Endothelial cell of umbilical vein (primary cell): Measurements from ENCODE around the gene AKAP8. TPM values are rescaled to one million over a fixed set of nuclear protein-coding genes. Genes with fewer than 3 reads are reported as not detected.

Source experiments
- BruUV-seq: library from RNA; stranded (reverse); fragments of 400-500 nt; replicated peaks from 2 replicates; lab custom pipeline; 2021; lab: Mats Ljungman, UMichigan
- CTCF ChIA-PET: fragments of 300-600, 350-600 bp; sonication (Branson Sonifier 250); formaldehyde crosslinking; loops from one replicate; lab custom pipeline; 2021; ENCODE audit warnings: antibody characterized with exemption, inconsistent platforms; lab: Charles Lee
- POLR2A ChIA-PET: fragments of 300-600, 350-600 bp; sonication (Branson Sonifier 250); formaldehyde crosslinking; loops from one replicate; lab custom pipeline; 2021; ENCODE audit warnings: antibody characterized with exemption, inconsistent platforms; lab: Charles Lee
- DNase-seq: peaks from one replicate; pipeline ENCODE4 v3.0.0-alpha.2; 2011; ENCODE audit warnings: low read depth, low spot score
- FAIRE-seq: peaks from 2 replicates; lab custom pipeline; 2011; peaks lifted over from hg19 to GRCh38; lab: Jason Lieb, UNC
- H2AFZ ChIP-seq: 2 replicates; pipeline ENCODE4 v1.6.0; 2012; ENCODE audit warnings: low read depth, low read length, control low read depth, inconsistent platforms
- H3K27ac ChIP-seq: 2 replicates; pipeline ENCODE4 v1.5.1; 2011; ENCODE audit warnings: low read depth, mild to moderate bottlenecking, control low read depth, low read length, moderate library complexity; ENCODE audit not compliant: insufficient read depth
- H3K27me3 ChIP-seq, 2 experiments: 2 replicates each; pipeline versions ENCODE4 v1.6.0 to v1.6.1; 2011; ENCODE audit warnings: low read length in 2 of 2, mixed read lengths in 1 of 2; ENCODE audit not compliant: control insufficient read depth in 2 of 2, insufficient read depth in 2 of 2
- H3K36me3 ChIP-seq, 2 experiments: 2 replicates in 1 of 2; 3 replicates in 1 of 2; pipeline ENCODE4 v1.5.1; 2011; ENCODE audit warnings: low read length in 2 of 2, mild to moderate bottlenecking in 1 of 2, moderate library complexity in 1 of 2; ENCODE audit not compliant: control insufficient read depth in 2 of 2, insufficient read depth in 2 of 2; ENCODE audit errors: extremely low read depth in 1 of 2
- H3K4me1 ChIP-seq: 3 replicates; pipeline ENCODE4 v1.5.1; 2011; ENCODE audit warnings: mild to moderate bottlenecking, low read length; ENCODE audit not compliant: control insufficient read depth, insufficient read depth; ENCODE audit errors: extremely low read depth
- H3K4me2 ChIP-seq: 2 replicates; pipeline ENCODE4 v1.6.1; 2011; ENCODE audit warnings: low read length, control low read depth, mixed read lengths; ENCODE audit not compliant: insufficient read depth
- H3K4me3 ChIP-seq, 3 experiments: fragments of 200-600 bp in 1 of 3; sonication (generic), shearing (Covaris generic) in 1 of 3; replicated peaks in 1 of 3; 2 replicates each; pipeline ENCODE4 v1.5.1; 2011 to 2016; ENCODE audit warnings: control low read depth in 3 of 3, low read length in 3 of 3, mild to moderate bottlenecking in 2 of 3, inconsistent platforms in 1 of 3, low read depth in 1 of 3, moderate library complexity in 1 of 3; ENCODE audit not compliant: insufficient read depth in 1 of 3
- H3K79me2 ChIP-seq: 2 replicates; pipeline ENCODE4 v1.6.0; 2012; ENCODE audit warnings: low read length, inconsistent platforms; ENCODE audit not compliant: control insufficient read depth, insufficient read depth
- H3K9ac ChIP-seq: replicated peaks from 2 replicates; pipeline ENCODE3; 2011; ENCODE audit warnings: low read length, control low read depth; ENCODE audit not compliant: insufficient read depth; ENCODE audit errors: extremely low read depth
- H3K9me1 ChIP-seq: replicated peaks from 3 replicates; pipeline ENCODE4 v1.6.0; 2011; ENCODE audit warnings: mild to moderate bottlenecking, low read length; ENCODE audit not compliant: control insufficient read depth, insufficient read depth; ENCODE audit errors: extremely low read depth
- H3K9me3 ChIP-seq: replicated peaks from 2 replicates; pipeline ENCODE4 v1.5.1; 2012; ENCODE audit warnings: low read length, inconsistent platforms; ENCODE audit not compliant: control insufficient read depth, insufficient read depth
- H4K20me1 ChIP-seq: replicated peaks from 2 replicates; pipeline ENCODE3; 2011; ENCODE audit warnings: mild to moderate bottlenecking, low read length; ENCODE audit not compliant: control insufficient read depth, insufficient read depth; ENCODE audit errors: extremely low read depth
- EZH2 ChIP-seq: IDR thresholded peaks from 2 replicates; pipeline ENCODE4 v1.6.1; 2012; ENCODE audit warnings: borderline replicate concordance, low read depth, mild to moderate bottlenecking, moderate library complexity, low read length, inconsistent platforms; ENCODE audit not compliant: severe bottlenecking
- FOS ChIP-seq: IDR thresholded peaks from 2 replicates; pipeline ENCODE4 v1.6.1; 2011; ENCODE audit warnings: mild to moderate bottlenecking, low read length, moderate library complexity, borderline replicate concordance; ENCODE audit not compliant: insufficient read depth
- GATA2 ChIP-seq: IDR thresholded peaks from 2 replicates; pipeline ENCODE4 v1.7.0; 2011; ENCODE audit warnings: low read depth, mild to moderate bottlenecking, moderate library complexity, mixed read lengths, low read length; ENCODE audit not compliant: insufficient read length, insufficient read depth
- JUN ChIP-seq: IDR thresholded peaks from 2 replicates; pipeline ENCODE4 v1.6.1; 2011; ENCODE audit warnings: borderline replicate concordance, low read depth; ENCODE audit not compliant: insufficient read length, insufficient read depth
- MYC ChIP-seq: IDR thresholded peaks from one replicate; pipeline ENCODE4 v1.6.1; 2011; ENCODE audit warnings: mild to moderate bottlenecking, low read depth, low read length
- POLR2A ChIP-seq: IDR thresholded peaks from 2 replicates; pipeline ENCODE4 v1.6.1; 2012; ENCODE audit warnings: low read depth, mild to moderate bottlenecking, control low read depth, low read length
- POLR2AphosphoS5 ChIP-seq: IDR thresholded peaks from 2 replicates; pipeline ENCODE4 v1.6.1; 2012; ENCODE audit warnings: low read depth, mild to moderate bottlenecking, control low read depth, low read length, moderate library complexity; ENCODE audit not compliant: insufficient read depth
- dilution Hi-C: fragments of 300-500 bp; cut with MboI; formaldehyde crosslinking; loops from one replicate; pipeline ENCODE4 v1.15.0; 2019; ENCODE audit warnings: low sequenced_read_pairs; ENCODE audit not compliant: extremely low pct_ligation_motif_present
- intact Hi-C: fragments of 100-400 bp; cut with micrococcal nuclease; formaldehyde crosslinking; loops from one replicate; pipeline ENCODE4 v1.10.0; 2022
- polyA plus RNA-seq, 4 experiments: library from polyadenylated mRNA; depleted of rRNA in 3 of 4; stranded (reverse) in 3 of 4; unstranded in 1 of 4; fragments of >200 nt; gene quantifications; 2 replicates each; pipeline versions ENCODE4 v1.2.1 to v1.2.3, GENCODE V29; 2011 to 2012; ENCODE audit warnings: missing spikeins in 1 of 4
- total RNA-seq: library from RNA; stranded (reverse); gene quantifications from 2 replicates; pipeline ENCODE4 v1.2.3, GENCODE V29; 2021
- TF ChIP-seq, protein P1 (sequence below): IDR thresholded peaks from 2 replicates; pipeline ENCODE4 v1.6.1; 2011; ENCODE audit not compliant: insufficient read depth, insufficient read length
- TF ChIP-seq, protein P2 (sequence below), 2 donors: IDR thresholded peaks; 1 replicate in 1 of 2; 2 replicates in 1 of 2; pipeline ENCODE4 v1.5.1; 2011; ENCODE audit warnings: low read length in 2 of 2, mild to moderate bottlenecking in 2 of 2, moderate library complexity in 2 of 2, control low read depth in 1 of 2, inconsistent platforms in 1 of 2, low read depth in 1 of 2; ENCODE audit not compliant: insufficient read depth in 1 of 2; ENCODE audit errors: extremely low read depth in 1 of 2

The AKAP8 gene
- total and polyA plus RNA-seq, 2 donors (not counting 3 experiments of a cell fraction or from before 2014, with no cell fraction given) = 16.4 to 44.1 TPM

GRCh38 chr19:15427350-15427700, 47.7 kb upstream of the AKAP8 start:
- ChIA-PET CTCF (interaction anchor here (2.1 kb wide), 1 partner anchor 8 kb away, joined by 13 read pairs; the partner anchor contains the start of gene AKAP8L), POLR2A (no interaction called here)
- Histone ChIP-seq H3K9me3 (no peaks in the 10 kb centered on the region), H3K36me3 (peaks cover 10 to 55% of the 10 kb centered on the region in 2 experiments), H3K9me1 (no peaks in the 10 kb centered on the region), H3K79me2 (peaks cover 46% of the 10 kb centered on the region), H3K9ac (no peak overlapping the region), H3K4me2 (no peak overlapping the region), H4K20me1 (no peaks in the 10 kb centered on the region), H3K27ac (no peak overlapping the region), H3K4me1 (peaks cover 10% of the 10 kb centered on the region), H3K27me3 (no peaks in the 10 kb centered on the region), H2AFZ (no peak overlapping the region), H3K4me3 (no peak overlapping the region)
- FAIRE-seq (no peak), DNase-seq (no peak)
- no TSS peak for BruUV-seq
- intact Hi-C loops (no loop called here), dilution Hi-C loops (no loop called here)
- TF ChIP-seq, protein P1, sequence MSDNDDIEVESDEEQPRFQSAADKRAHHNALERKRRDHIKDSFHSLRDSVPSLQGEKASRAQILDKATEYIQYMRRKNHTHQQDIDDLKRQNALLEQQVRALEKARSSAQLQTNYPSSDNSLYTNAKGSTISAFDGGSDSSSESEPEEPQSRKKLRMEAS = no peak
- TF ChIP-seq FOS (no peak), MYC (no peak), EZH2 (no peak), GATA2 (no peak), JUN (no peak), POLR2AphosphoS5 (no peak), POLR2A (no peak)
- TF ChIP-seq, protein P2, sequence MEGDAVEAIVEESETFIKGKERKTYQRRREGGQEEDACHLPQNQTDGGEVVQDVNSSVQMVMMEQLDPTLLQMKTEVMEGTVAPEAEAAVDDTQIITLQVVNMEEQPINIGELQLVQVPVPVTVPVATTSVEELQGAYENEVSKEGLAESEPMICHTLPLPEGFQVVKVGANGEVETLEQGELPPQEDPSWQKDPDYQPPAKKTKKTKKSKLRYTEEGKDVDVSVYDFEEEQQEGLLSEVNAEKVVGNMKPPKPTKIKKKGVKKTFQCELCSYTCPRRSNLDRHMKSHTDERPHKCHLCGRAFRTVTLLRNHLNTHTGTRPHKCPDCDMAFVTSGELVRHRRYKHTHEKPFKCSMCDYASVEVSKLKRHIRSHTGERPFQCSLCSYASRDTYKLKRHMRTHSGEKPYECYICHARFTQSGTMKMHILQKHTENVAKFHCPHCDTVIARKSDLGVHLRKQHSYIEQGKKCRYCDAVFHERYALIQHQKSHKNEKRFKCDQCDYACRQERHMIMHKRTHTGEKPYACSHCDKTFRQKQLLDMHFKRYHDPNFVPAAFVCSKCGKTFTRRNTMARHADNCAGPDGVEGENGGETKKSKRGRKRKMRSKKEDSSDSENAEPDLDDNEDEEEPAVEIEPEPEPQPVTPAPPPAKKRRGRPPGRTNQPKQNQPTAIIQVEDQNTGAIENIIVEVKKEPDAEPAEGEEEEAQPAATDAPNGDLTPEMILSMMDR (IDR thresholded peaks at IDR 0.05; ENCODE audit: extremely low read depth in 1 of 2, insufficient read depth in 1 of 2, low read depth in 1 of 2, low read length in 2 of 2) = no peak
